Stimulated activated CD4-positive, alpha-beta T cell treated with anti-CD3 and anti-CD28 coated beads, TNF-alpha, amount 100 ng/mL, for 24 hours (primary cell): Measurements from ENCODE around the gene CCDC47.
"Not testable (repeated sequence)": the region's sequence is repeated elsewhere in the genome, so short reads cannot be mapped to it uniquely, and the experiment has no call there.

Experiments
- DNase-seq, 3 experiments: peaks; one replicate each; pipeline ENCODE4 v3.0.0-alpha.2; 2020; ENCODE audit warnings: low read depth in 3 of 3

Gene CCDC47

GRCh38 chr17:63773272-63774140 is at the start of gene CCDC47:
Gene CCDC47 (minus strand): TSS chr17:63773597. CDS start chr17:63766175, 7,422 bp downstream.
- DNase-seq, result peak; percentile 95 to 97 (median 97)

GRCh38 chr17:63822537-63822936 is 49.1 kb upstream of the CCDC47 start:
- DNase-seq, result no peak

- DNase-seq, result no peak
Observed at GRCh38 chr17:63821804-63822203, 48.4 kb upstream of the CCDC47 start.

DNA sequence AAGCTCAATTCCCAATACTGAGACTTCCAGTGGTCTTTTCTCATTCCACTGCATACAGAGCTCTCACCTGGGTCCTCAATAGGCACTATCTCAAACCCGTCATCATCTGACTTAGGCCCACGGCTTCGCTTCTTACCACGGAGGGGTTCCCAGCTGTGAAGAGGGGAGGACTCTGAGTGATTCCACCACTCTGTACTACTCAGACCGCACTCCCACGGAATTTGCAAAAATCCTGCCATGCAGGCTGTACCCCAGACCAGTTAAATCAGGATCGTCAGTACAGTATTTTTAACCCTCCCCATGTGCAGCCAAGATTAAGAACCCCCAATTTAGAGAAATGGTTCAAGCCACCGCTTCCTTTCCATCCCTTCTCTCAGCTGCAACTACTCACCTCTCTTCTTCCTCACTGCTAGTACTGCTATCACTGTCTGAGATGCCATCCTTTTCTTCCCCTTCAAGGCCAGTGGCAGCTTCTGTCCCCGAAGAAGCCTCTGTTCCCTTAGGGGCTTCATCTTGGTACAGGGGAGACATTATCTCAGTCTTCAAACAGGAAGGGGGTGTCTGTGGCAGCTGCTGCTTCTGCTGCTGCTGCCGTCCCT is 47.7 kb upstream of the CCDC47 start:
- no peak for DNase-seq

GRCh38 chr17:63819585-63820537 is 46.5 kb upstream of the CCDC47 start:
- DNase-seq, result no peak

GRCh38 chr17:63819131-63819530 is 45.7 kb upstream of the CCDC47 start:
- DNase-seq, result no peak

DNA sequence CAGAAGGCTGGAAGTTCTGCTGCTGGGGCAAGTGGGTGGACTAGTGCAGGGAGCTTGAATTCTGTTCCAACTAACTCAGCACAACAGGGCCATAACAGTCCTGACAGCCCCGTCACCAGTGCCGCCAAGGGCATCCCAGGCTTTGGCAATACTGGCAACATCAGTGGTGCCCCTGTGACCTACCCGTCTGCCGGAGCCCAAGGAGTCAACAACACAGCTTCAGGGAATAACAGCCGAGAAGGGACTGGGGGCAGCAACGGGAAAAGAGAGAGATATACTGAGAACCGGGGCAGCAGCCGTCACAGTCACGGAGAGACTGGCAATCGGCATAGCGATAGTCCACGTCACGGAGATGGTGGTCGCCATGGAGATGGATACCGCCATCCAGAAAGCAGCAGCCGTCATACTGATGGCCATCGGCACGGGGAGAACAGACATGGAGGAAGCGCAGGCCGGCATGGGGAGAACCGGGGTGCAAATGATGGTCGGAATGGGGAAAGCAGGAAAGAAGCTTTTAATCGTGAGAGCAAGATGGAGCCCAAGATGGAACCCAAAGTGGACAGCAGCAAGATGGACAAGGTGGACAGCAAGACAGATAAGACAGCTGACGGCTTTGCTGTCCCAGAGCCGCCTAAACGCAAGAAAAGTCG is 44.5 kb upstream of the CCDC47 start:
- DNase-seq, result no peak

GRCh38 chr17:63816669-63817068 is 43.3 kb upstream of the CCDC47 start:
- no peak for DNase-seq

DNA sequence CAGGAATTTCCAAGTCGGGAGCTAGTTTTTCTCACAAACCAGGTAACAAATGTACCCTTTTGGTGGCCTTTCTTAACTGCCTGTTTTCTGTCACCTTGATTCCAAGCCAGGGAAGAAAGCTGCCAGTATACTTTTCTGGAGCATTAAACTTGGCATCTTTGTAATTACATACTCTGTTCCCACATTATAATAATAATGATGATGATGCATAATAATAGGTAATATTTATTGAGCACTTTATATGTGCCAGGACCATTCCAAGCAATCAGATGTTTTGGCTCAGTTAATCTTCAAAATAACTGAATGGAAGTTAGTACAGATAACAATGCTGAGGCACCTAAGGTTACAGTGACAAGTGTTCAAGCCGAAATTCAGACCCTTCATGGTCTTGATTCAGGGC is 42.7 kb upstream of the CCDC47 start:
- DNase-seq, result no peak

DNA sequence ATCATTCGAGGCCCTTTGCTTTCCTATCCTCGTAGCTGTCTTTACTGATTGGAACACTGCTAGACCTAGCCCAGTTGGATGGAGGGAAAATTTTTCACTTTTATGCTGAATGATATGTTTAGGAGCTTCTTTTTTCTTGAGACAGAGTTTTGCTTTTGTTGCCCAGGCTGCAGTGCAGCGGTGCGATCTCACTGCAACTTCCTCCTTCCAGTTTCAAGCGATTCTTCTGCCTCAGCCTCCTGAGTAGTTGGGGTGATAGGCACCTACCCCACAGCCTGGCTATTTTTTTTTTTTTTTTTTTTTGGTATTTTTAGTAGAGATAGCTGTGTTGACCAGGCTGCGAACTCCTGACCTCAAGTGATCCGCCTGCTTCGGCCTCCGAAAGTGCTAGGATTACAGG is 36.6 kb upstream of the CCDC47 start:
- DNase-seq, result no peak

DNA sequence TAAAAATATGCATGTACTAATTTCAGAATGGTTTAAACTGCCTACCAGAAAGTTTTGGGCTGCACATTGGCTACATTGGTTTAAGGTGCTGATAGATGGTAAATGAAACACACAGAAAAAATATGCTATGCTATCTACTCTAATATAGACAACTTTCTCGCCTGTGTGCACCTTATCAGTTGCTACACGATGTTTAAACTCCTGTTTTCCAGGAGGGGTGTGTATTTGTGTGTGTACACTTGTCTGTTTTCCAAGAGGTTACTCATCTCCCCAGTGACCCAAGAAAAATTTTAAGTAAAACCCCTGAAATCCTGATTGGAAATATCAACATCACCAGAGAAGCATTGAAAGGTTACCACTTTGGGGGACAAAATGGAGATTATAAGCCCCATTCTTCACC is 32.2 kb upstream of the CCDC47 start:
- DNase-seq, result no peak

GRCh38 chr17:63804328-63804727 is 30.9 kb upstream of the CCDC47 start:
- no peak for DNase-seq

- no peak for DNase-seq
Observed at GRCh38 chr17:63800783-63801182, 27.4 kb upstream of the CCDC47 start.

GRCh38 chr17:63798572-63799106 is 25.2 kb upstream of the CCDC47 start:
- DNase-seq, result no peak

DNA sequence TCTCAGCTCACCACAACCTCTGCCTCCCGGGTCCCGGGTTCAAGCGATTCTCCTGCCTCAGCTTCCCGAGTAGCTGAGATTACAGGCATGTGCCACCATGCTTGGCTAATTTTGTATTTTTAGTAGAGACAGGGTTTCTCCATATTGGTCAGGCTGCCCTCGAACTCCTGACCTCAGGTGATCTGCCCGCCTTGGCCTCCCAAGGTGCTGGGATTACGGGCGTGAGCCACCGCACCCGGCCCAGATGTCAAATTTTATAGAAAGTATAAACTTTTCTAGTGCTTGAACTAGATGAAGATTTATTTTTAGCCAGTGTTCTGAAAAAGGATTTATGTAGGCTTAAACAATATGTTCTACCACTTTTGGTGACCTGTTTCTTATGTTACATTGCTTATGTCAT is 23.0 kb upstream of the CCDC47 start:
- not testable (repeated sequence) for DNase-seq

- no peak for DNase-seq
Observed at GRCh38 chr17:63792055-63792729, 18.8 kb upstream of the CCDC47 start.

- DNase-seq, result no peak
Observed at GRCh38 chr17:63790057-63790456, 16.7 kb upstream of the CCDC47 start.

DNA sequence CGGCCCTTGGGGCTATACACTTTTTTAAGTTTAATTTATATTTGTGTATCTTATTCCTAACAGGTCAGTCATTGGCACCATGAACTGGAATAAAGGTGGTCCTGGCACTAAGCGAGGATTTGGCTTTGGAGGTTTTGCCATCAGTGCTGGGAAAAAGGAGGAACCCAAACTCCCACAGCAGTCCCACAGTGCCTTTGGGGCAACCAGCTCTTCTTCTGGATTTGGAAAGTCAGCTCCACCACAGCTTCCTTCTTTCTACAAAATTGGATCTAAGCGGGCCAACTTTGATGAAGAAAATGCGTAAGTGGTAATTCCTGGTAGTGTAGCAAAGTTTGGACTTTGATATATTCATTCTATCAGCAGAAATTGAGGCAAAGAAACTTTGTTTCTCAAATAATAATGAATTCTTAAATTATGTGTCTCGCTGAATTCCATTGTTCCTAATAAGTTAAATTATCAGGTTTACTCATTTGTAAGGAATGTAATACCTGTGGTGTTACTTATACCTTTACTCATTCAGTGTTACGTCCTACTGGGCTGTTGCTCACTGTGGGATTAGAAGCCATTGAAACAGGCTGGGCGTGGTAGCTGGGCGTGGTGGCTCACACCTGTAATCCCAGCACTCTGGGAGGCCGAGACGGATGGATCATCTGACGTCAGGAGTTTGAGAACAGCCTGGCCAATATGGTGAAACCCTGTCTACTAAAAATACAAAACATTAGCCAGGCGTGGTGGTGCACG is 13.7 kb upstream of the CCDC47 start:
- DNase-seq, result no peak

- no peak for DNase-seq
Observed at GRCh38 chr17:63786117-63786516, 12.7 kb upstream of the CCDC47 start.

DNA sequence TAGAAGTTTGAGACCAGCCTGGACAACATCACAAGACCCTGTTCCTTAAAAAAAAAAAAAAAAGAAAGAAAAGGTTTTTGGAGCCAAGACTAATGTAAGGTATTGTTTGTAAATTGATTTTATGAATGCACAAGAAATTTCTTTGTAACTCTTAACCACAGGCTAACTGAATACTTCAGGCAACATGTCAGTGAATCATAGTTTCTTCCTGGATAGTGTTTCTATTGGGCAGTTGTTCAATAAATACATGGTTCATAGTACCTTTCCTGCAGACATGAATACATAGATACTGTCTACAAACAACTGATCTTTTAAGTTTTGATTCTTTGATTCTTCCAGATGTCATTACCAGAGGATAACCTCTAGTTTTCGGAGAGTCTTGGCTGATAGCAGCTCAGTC is 12.2 kb upstream of the CCDC47 start:
- DNase-seq, result no peak
